SK-N-MC (cell line): ENCODE data around the gene ID2.

Experiments
- EZH2 ChIP-seq: fragments of 200-600 bp; sonication (generic); IDR thresholded peaks from one replicate; pipeline ENCODE4 v1.6.1; 2017; ENCODE audit warnings: antibody characterized with exemption
- FOXP2 ChIP-seq: optimal IDR thresholded peaks from 2 replicates; pipeline ENCODE3; 2011; ENCODE audit warnings: mild to moderate bottlenecking, moderate library complexity; ENCODE audit not compliant: insufficient read depth; ENCODE audit errors: extremely low read length, control extremely low read depth
- POLR2AphosphoS5 ChIP-seq: IDR thresholded peaks from 2 replicates; pipeline ENCODE4 v1.6.1; 2012; ENCODE audit warnings: mild to moderate bottlenecking, low read depth, low read length, borderline replicate concordance

- TF ChIP-seq POLR2AphosphoS5 (no peak), EZH2 (no peak), FOXP2 (no peak)
These were observed 37.9 kb upstream of the ID2 start for GRCh38 chr2:8643996-8644356.
